Breast epithelium (tissue), 3 donors: ENCODE measurements around the gene CAMK2A.

Source experiments
- POLR2A ChIP-seq: fragments of 450-650 bp; IDR thresholded peaks from one replicate; pipeline ENCODE4 v1.6.1; 2016; ENCODE audit warnings: antibody characterized with exemption, mild to moderate bottlenecking, moderate library complexity
- POLR2AphosphoS5 ChIP-seq, 3 donors: sonication (generic); formaldehyde crosslinking; IDR thresholded peaks; one replicate each; pipeline ENCODE4 v1.6.1; 2017; ENCODE audit warnings: antibody characterized with exemption in 3 of 3
- TF ChIP-seq, protein P1 (sequence below), 3 donors: fragments of 450-650 bp; IDR thresholded peaks; one replicate each; pipeline ENCODE4 v1.5.1; 2016 to 2017; ENCODE audit warnings: antibody characterized with exemption in 3 of 3, mild to moderate bottlenecking in 3 of 3, moderate library complexity in 3 of 3

DNA sequence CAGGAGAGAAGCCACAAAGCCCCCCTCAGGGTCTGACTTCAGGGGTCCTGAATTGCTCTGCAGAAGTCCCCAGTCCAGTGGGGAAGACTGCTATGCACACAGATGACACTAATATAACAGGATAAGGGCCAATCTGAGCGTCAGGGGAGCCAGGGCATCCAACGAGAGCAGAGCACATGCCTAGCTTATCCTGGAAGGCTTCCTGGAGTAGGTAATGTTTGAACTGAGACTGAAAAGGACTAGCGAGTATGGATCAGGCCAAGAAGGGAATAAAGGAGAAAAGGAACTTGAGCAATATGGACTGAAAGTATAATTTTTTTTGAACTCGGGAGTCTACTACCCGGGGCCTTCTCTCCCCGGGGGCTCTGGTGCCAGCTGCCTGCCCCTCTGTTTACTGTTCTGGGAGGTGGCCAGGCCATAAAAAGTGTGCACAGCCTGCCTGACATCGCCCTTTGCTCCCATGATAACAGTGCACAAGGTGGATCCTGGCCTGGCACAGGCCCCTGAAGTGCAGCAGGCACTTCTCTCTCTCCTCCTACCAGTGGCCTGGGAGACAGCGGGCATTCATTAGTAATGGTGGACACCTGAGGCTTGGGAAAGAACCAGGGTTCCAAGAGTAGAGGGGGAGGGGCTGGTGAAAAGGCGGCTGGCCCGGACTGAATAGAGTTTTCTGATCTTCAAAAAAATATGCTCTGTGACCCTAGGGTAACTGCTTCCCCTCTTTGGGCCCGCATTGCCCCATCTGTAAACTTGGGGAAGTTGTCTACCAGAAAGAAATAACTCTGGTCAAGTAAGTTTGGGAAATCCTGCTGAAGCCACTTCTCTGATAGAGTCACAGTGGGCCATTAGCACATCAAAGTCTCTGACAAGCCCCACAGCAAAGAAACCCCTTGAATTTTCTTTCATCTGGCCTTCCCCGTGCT is 104.3 kb downstream of the CAMK2A start:
- TF ChIP-seq, protein P1, sequence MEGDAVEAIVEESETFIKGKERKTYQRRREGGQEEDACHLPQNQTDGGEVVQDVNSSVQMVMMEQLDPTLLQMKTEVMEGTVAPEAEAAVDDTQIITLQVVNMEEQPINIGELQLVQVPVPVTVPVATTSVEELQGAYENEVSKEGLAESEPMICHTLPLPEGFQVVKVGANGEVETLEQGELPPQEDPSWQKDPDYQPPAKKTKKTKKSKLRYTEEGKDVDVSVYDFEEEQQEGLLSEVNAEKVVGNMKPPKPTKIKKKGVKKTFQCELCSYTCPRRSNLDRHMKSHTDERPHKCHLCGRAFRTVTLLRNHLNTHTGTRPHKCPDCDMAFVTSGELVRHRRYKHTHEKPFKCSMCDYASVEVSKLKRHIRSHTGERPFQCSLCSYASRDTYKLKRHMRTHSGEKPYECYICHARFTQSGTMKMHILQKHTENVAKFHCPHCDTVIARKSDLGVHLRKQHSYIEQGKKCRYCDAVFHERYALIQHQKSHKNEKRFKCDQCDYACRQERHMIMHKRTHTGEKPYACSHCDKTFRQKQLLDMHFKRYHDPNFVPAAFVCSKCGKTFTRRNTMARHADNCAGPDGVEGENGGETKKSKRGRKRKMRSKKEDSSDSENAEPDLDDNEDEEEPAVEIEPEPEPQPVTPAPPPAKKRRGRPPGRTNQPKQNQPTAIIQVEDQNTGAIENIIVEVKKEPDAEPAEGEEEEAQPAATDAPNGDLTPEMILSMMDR (IDR thresholded peaks at IDR 0.05) = no peak
- TF ChIP-seq POLR2AphosphoS5 (IDR thresholded peaks at IDR 0.05) = no peak
- no peak for TF ChIP-seq POLR2A
